ENCODE results near the gene ZCCHC7.
"Not testable (repeated sequence)": the region's sequence is repeated elsewhere in the genome, so short reads cannot be mapped to it uniquely, and the experiment has no call there.

The ZCCHC7 gene

GRCh38 chr9:37121881-37122280 lies 1.5 kb downstream of the ZCCHC7 start:
- DNase-seq, result no peak

DNA sequence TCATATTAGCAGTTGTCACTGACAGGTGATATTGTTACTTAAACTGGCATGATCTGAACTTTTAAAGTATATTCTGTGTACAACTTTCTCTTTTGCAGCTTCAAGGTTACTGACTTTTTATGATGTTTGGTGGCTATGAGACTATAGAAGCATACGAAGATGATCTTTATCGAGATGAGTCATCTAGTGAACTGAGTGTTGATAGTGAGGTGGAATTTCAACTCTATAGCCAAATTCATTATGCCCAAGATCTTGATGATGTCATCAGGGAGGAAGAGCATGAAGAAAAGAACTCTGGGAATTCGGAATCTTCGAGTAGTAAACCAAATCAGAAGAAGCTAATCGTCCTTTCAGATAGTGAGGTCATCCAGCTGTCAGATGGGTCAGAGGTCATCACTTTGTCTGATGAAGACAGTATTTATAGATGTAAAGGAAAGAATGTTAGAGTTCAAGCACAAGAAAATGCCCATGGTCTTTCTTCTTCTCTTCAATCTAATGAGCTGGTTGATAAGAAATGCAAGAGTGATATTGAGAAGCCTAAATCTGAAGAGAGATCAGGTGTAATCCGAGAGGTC lies 5.9 kb downstream of the ZCCHC7 start:
- DNase-seq, result no peak

DNA sequence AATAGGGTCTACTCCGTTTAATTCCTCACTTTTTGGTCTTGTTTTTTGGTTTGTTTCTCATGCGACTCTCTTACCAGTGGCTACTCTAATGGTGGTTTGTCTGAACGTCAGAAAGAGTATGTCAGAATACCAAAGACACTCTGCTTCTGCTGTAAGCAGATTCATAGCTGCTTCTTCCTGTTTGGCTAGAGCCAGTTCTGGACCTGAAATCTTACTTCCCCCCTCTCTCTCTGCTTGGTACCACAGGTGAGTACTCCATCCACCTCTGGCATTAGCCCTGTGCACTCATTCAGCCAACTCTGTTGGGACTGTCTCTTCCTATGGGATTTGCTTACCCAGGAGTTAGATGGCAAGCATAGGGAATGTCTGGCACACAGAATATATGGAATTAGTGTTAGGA lies 6.6 kb downstream of the ZCCHC7 start:
- no peak for DNase-seq

DNA sequence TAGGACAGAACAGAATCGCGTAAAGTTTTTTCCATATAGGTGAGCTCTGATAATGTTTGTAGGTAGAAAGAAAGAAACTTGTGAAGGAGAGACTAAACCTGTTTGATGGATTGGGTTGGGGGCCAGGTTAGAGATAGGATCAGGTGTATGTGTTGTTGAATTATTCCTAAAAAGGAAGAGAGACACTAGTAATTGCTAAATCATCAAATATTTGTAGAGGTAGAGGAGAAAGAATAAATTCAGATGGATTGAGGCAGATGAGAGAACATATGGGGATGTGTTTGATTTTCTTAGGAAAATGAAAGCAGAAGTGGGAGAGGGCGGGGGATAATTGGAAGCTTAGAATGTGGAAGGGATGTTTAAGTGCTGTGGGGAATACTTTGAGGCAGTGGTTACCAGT lies 7.7 kb downstream of the ZCCHC7 start:
- no peak for DNase-seq

DNA sequence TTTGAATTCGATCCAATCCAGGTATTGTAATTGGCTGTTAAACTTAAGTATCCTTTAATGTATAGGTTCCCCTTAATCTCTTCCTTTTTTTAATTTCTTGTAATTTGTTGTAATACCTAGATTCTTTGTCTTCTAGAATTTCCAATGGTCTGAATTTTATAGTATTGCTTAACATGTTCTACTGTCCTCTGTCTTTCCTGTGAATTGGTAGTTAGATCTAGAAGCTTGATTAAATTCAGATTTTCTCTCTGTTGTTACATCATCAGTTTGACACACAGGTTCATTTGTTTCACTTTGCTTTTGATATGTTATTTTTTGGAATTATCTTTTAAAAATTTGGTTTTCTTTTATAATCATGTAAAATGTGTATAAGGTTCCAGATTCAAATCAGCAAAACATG lies 13.8 kb downstream of the ZCCHC7 start:
- DNase-seq, result no peak

GRCh38 chr9:37141015-37141414 lies 20.6 kb downstream of the ZCCHC7 start:
- DNase-seq, result no peak

GRCh38 chr9:37144762-37145161 lies 24.4 kb downstream of the ZCCHC7 start:
- no peak for DNase-seq

- DNase-seq, result peak; percentile 73 to 75
These were observed 26.0 kb downstream of the ZCCHC7 start for GRCh38 chr9:37146410-37146809.

- DNase-seq, result no peak
These were observed 27.8 kb downstream of the ZCCHC7 start for GRCh38 chr9:37148181-37148580.

- DNase-seq, result no peak
These were observed 29.4 kb downstream of the ZCCHC7 start for GRCh38 chr9:37149666-37150308.

DNA sequence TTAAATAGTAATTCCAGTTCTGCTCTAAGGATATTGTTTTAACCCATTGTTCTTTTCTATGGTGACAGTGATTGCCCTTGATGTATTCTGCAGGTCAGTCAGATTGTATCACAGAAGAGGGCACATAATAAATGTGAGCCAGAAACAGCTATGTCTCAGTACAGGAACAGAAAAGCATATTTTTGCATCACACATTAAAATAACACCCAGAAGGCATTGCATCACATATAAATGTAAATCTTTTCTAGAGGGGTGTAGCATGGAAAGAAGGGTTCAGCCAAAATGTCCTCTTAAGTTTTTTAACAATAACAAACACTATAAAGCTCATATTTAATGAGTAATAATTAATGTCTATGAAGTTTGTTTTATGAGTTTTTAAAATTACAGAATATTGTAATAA lies 30.0 kb downstream of the ZCCHC7 start:
- no peak for DNase-seq

DNA sequence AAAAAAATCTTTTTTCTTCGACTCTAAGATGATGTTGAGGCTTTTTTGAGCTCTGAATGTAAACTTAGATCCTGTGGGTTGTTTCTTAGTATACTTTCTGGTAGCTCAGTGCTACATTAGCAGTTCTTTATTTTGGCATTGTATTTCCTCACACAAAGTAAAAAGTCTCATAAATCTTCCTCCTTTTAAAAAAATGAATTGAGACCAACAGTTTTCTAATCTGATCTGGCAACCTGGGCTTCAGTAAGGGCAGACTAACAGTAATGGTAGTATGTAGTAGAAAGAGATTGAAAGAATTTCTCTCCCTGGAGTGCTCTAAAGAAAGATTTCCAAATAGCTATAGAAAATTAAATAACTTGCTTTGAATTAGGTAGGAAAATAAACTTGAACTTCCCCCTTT lies 31.4 kb downstream of the ZCCHC7 start:
- DNase-seq, result no peak

- no peak for DNase-seq
These were observed 32.0 kb downstream of the ZCCHC7 start for GRCh38 chr9:37152365-37152764.

GRCh38 chr9:37155601-37156000 lies 35.2 kb downstream of the ZCCHC7 start:
- no peak for DNase-seq

GRCh38 chr9:37156205-37156604 lies 35.8 kb downstream of the ZCCHC7 start:
- DNase-seq, result no peak

- DNase-seq, result no peak
These were observed 36.5 kb downstream of the ZCCHC7 start for GRCh38 chr9:37156781-37157356.

DNA sequence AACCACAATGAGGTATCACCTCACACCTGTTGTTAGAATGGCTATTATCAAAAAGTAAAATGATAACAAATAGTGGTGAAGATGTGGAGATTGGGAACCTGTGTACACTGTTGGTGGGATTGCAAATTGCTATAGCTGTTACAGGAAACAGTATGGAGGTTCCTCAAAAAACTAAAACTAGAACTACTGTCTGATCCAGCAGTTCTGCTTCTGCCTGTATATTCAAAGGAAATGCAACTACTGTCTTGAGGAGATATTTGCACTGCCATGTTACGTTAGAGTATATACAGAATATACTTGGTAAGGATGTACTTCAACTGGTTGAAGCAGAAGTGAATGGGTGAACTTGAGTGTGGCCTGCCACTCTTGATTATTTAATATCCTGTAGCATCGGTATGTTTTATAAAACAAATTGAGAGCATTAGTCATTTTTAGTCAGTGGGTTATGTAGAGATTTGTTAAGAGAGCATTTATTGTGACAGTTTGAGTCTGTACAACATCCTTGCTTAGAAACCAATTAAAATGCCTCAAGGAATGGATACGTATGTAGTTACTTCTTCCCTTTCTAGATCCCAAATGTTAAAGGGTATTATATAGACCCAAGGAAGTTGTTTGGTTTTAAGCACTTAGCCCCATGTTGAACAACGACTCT lies 37.5 kb downstream of the ZCCHC7 start:
- peak; percentile 36 to 57 for DNase-seq

DNA sequence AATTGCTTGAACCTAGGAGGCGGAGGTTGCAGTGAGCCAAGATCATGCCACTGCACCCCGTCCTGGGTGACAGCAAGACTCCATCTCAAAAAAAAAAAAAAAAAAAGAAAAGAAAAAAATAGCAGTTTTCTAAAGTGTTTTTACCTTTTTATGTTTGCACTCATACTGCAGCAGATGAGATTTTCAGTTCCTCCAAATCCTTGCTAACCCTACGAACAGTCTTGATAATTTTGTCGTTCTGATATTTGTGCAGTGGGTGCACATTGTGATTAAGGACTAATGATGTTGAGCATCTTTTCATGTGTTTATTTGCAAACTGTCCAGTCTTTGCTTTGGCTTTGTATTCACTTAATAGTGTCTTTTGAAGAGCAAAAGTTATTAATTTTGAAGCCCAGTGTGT lies 42.9 kb downstream of the ZCCHC7 start:
- no peak for DNase-seq

DNA sequence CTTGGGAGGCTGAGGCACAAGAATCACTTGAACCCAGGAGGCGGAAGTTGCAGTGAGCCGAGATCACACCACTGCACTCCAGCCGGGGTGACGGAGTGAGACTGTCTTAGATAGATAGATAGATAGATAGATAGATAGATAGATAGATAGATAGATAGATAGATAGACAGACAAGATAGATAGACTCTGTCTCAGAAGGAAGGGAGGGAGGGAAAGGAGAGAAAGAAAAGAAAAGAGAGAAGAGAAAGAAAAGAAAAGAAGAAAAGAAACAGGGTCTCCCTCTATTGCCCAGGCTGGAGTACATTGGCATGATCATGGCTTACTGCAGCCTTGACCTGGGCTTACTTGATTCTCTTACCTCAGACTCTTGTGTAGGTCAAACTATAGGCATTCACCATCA lies 44.0 kb downstream of the ZCCHC7 start:
- DNase-seq, result not testable (repeated sequence)

- no peak for DNase-seq
These were observed 45.3 kb downstream of the ZCCHC7 start for GRCh38 chr9:37165644-37166043.

- DNase-seq, result no peak
These were observed 47.2 kb downstream of the ZCCHC7 start for GRCh38 chr9:37167456-37168047.

GRCh38 chr9:37172557-37172956 lies 52.2 kb downstream of the ZCCHC7 start:
- no peak for DNase-seq

DNA sequence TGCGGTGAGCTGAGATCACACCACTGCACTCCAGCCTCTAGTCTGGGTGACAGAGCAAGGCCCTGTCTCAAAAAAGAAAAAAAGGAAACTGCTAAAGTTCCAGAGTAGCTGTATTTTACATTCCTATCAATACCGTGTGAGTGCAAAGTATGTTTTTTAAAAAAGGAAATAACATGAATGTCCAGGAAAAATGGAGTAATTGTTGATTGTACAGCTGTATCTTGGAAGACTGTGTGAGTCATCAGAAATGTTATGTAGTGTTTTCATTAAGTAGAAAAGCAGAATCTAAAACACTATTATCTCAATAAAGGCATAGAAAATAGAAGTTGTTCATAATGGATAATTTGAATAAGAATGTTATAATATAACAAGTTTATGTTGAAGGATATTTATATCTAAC lies 53.9 kb downstream of the ZCCHC7 start:
- no peak for DNase-seq

DNA sequence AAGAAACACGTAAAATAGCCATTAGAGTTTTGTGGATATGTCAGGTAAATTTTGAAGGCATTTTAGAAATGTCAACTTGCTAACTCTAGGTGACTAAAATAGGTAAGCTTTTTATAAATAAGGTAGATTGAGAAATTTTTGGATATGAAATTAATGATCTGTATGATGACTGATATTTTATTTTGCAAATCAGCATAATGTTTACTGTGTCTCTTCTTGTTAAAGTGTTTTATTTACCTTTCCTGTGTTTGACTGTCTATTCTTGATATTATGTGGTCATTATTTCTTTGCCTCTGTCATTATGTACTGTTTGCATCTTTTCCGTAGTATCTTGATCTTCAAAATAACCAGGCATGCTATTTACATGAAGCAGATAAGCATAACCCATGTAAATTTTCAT lies 58.4 kb downstream of the ZCCHC7 start:
- no peak for DNase-seq

All from Kasumi-1 (cell line).